Small intestine (tissue), 7 donors: ENCODE data around the gene CATSPER4. TPM values are rescaled to one million over a fixed set of nuclear protein-coding genes. Genes with fewer than 3 reads are reported as not detected.

Source experiments
- DNase-seq, 2 donors: peaks; one replicate each; pipeline versions ENCODE4 v3.0.0 to v3.0.0-alpha.2; 2013
- FAIRE-seq: peaks from 2 replicates; lab custom pipeline; 2012; peaks lifted over from hg19 to GRCh38; lab: Jason Lieb, UNC
- H3K27ac ChIP-seq, 3 donors: one replicate each; pipeline ENCODE4 v1.5.1; 2013; ENCODE audit warnings: low read length in 2 of 3, mild to moderate bottlenecking in 2 of 3, control low read depth in 1 of 3, inconsistent platforms in 1 of 3, low read depth in 1 of 3, moderate library complexity in 1 of 3
- H3K27me3 ChIP-seq, 3 donors: one replicate each; pipeline ENCODE4 v1.6.1; 2013; ENCODE audit warnings: low read length in 3 of 3, inconsistent platforms in 1 of 3; ENCODE audit not compliant: control insufficient read depth in 3 of 3, insufficient read depth in 3 of 3
- H3K36me3 ChIP-seq, 3 donors: one replicate each; pipeline ENCODE4 v1.6.1; 2013; ENCODE audit warnings: low read length in 3 of 3, inconsistent platforms in 1 of 3, low read depth in 1 of 3, mild to moderate bottlenecking in 1 of 3, moderate library complexity in 1 of 3; ENCODE audit not compliant: control insufficient read depth in 3 of 3, insufficient read depth in 2 of 3
- H3K4me1 ChIP-seq, 3 donors: one replicate each; pipeline ENCODE4 v1.6.1; 2013; ENCODE audit warnings: low read length in 2 of 3, inconsistent platforms in 1 of 3, low read depth in 1 of 3, mild to moderate bottlenecking in 1 of 3, moderate library complexity in 1 of 3; ENCODE audit not compliant: control insufficient read depth in 3 of 3, insufficient read depth in 2 of 3
- H3K4me3 ChIP-seq, 3 donors: one replicate each; pipeline ENCODE4 v1.5.1; 2013; ENCODE audit warnings: low read length in 3 of 3, control low read depth in 1 of 3, inconsistent platforms in 1 of 3, low read depth in 1 of 3, mild to moderate bottlenecking in 1 of 3, moderate library complexity in 1 of 3
- H3K9me3 ChIP-seq, 2 donors: one replicate each; pipeline ENCODE4 v1.6.1; 2013; ENCODE audit warnings: low read depth in 1 of 2, low read length in 1 of 2; ENCODE audit not compliant: control insufficient read depth in 2 of 2, insufficient read depth in 1 of 2
- whole genome bisulfite sequencing, 3 donors: extraction: QIAGEN DNeasy Blood & Tissue Kit; methylation state at CpG; one replicate each; pipeline ENCODE4 v1.1.7; 2013; 5-methylcytosine and 5-hydroxymethylcytosine counted together
- polyA plus RNA-seq, 4 donors: library from polyadenylated mRNA; stranded (reverse) in 3 of 4; unstranded in 1 of 4; fragments of 200-250 nt in 3 of 4; fragments of 120-200 nt in 1 of 4; gene quantifications; one replicate each; pipeline versions ENCODE4 v1.2.1 to v1.2.3, GENCODE V29; 2013
- donor health status: healthy with polysubstance abuse.
- donor health status: control.
- donor health status: control.
- donor health status: Bipolar disorder and iron deficiency.
- donor health status: healthy.

Gene CATSPER4
- polyA plus RNA-seq, 4 donors, result 0.09 TPM; not detected in 3

DNA sequence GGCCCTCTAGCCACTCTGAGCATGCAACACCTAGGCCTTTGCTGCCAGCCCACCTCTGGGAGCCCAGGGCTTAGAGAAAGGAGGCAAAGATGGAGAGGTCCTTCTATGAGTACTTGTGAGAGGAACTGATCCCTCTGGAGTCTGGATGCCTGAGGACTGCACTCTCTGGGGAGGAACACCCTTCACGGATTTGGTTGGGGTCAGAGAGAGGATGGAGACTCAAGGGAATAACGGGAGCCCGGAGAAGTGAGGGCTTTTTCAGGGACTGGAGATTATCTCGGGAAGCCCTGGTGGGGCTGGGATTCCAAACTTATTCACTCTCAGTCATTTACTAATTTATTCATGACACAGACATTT is 21.2 kb upstream of the CATSPER4 start:
- Histone ChIP-seq H3K36me3 (peaks cover 0 to 15% (median 0%) of the 10 kb centered on the region in 3 donors), H3K4me3 (peak overlapping the region in 1 of 3 donors; percentile 64), H3K9me3 (no peaks in the 10 kb centered on the region), H3K4me1 (peaks cover 0 to 26% (median 0%) of the 10 kb centered on the region in 3 donors), H3K27ac (peak overlapping the region in 2 of 3 donors; percentile 74 to 90), H3K27me3 (no peaks in the 10 kb centered on the region)
- 23 to 44% (median 36%) methylated on average over 4 of the region's 4 CpGs for WGBS, 3 donors
- FAIRE-seq, result no peak
- no peak for DNase-seq

DNA sequence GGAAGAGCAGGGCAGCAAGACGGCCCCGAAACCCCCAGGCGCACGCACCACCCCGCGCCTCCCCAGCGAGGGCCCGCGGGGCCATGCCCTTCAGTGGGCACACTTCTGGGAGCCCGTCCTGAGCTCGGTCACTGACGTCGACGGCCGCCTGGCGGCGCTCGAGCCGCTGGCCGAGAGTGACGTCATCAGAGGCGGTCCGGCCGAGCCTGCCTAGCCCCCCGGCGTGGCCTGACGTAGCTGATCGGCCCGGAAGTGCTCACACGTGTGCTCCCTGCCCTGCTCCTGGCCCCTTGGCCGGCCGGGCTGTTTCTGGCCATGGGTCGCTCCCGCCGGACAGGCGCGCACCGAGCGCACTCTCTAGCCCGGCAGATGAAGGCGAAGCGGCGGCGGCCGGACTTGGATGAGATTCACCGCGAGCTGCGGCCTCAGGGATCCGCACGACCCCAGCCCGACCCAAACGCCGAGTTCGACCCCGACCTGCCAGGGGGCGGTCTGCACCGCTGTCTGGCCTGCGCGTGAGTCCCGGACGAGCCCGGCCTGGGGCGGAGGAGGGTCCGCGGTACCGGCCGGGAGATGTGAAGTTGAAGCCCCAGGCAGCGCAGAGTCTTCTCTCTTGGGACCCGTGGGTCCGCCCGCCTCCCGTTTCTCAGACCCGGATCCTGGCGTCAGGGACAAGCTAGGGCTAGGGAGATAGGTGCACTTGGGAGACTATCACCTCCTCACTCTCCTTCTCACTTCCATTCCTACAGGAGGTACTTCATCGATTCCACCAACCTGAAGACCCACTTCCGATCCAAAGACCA is 20.5 kb upstream of the CATSPER4 start, which contains the start of gene ZNF593:
ZNF593 (plus strand) TSS at position 240 of the 803 bp plus-strand sequence; CDS start at position 316, 76 bp downstream.
- H3K27me3 ChIP-seq, result no peaks in the 10 kb centered on the region
- FAIRE-seq (no peak), DNase-seq (peak; percentile 88 to 94)
- H3K4me3 ChIP-seq, result peak within 1 kb of the TSS; percentile 64 to 88 (median 64)
- H3K27ac ChIP-seq, result peak within 1 kb of the TSS; percentile 34 to 90 (median 74)
- peaks cover 0 to 22% (median 0%) of the 10 kb centered on the region in 3 donors for H3K4me1 ChIP-seq
- 1% methylated on average over 57 to 76 of the region's 76 CpGs for WGBS, 3 donors
- H3K36me3 ChIP-seq, result peaks cover 0 to 15% (median 0%) of the 10 kb centered on the region in 3 donors
- no peaks in the 10 kb centered on the region for H3K9me3 ChIP-seq

- H3K27me3 ChIP-seq, result no peaks in the 10 kb centered on the region
- FAIRE-seq (no peak), DNase-seq (no peak)
- peaks cover 0 to 22% (median 0%) of the 10 kb centered on the region in 3 donors for H3K4me1 ChIP-seq
- H3K9me3 ChIP-seq, result no peaks in the 10 kb centered on the region
- H3K36me3 ChIP-seq, result peaks cover 0 to 15% (median 0%) of the 10 kb centered on the region in 3 donors
- peak overlapping the region in 2 of 3 donors; percentile 74 to 90 for H3K27ac ChIP-seq
- H3K4me3 ChIP-seq, result peak overlapping the region; percentile 64 to 88 (median 64)
- 50 to 64% (median 59%) methylated on average over 9 of the region's 9 CpGs for WGBS, 3 donors
These were observed 20.0 kb upstream of the CATSPER4 start for GRCh38 chr1:26170472-26170821.

DNA sequence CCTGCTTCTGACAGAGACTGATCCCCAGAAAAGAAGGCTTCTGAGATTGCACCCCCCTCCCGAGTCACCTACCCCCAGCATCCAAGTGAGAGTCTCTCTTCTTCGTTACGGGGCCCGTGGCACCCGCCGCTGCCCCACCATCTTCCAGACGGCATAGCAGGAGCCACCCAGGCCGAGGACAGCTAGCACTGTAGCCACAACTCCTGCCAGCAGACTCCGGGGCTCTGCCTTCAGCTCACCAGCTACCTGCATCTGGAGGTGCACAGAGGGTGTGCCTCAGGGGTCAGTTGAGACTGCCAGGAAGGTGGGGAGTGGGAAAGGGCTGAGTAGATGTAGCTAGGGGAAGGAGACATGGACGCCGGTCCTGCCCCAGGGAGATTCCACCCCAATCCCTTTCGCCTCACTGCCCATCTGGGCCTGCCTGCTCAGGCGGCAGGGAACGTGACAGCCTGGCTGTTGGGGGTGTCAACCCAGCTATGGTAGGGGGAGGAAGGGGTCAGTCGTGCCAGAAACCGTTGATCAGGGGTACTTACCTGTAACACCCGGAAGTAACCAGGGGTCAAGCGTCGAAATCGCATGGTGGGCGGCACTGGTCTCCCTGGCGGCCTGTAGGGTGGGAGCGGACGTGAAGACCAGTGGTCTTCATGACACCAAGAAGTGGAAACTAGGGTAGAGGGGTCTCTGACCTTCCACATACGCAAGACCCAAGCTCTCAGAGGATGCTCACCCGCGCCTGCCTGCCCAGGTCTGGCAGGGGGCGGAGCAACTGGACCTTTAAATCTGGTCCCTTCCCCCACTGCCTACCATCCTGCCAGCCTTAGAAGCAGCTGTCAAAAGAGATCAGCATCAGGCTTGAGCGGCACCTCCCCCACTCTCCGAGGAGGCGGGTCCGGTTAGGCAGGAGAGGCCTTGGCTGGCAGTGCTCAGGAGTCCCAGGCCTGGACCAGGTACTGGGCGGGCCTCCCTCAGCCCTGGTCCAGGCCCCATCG is 19.0 kb upstream of the CATSPER4 start, which contains the start of gene ZNF593OS:
ZNF593OS (minus strand) TSS at position 749 of the 989 bp plus-strand sequence; CDS start at position 578, 171 bp downstream.
- FAIRE-seq (no peak), DNase-seq (no peak)
- Histone ChIP-seq H3K36me3 (peaks cover 0 to 15% (median 0%) of the 10 kb centered on the region in 3 donors), H3K9me3 (no peaks in the 10 kb centered on the region), H3K4me3 (peak within 1 kb of the TSS in 2 of 3 donors; percentile 64), H3K27ac (peak within 1 kb of the TSS in 1 of 3 donors; percentile 74), H3K27me3 (no peaks in the 10 kb centered on the region), H3K4me1 (peaks cover 0 to 22% (median 0%) of the 10 kb centered on the region in 3 donors)
- 94 to 96% (median 94%) methylated on average over 33 to 34 of the region's 34 CpGs for WGBS, 3 donors

GRCh38 chr1:26175346-26175745 is 15.1 kb upstream of the CATSPER4 start:
- Histone ChIP-seq H3K27ac (no peak overlapping the region), H3K4me1 (peaks cover 0 to 24% (median 0%) of the 10 kb centered on the region in 3 donors), H3K4me3 (no peak overlapping the region), H3K36me3 (peaks cover 0 to 23% (median 0%) of the 10 kb centered on the region in 3 donors), H3K27me3 (no peaks in the 10 kb centered on the region), H3K9me3 (no peaks in the 10 kb centered on the region)
- no peak for DNase-seq
- FAIRE-seq, result no peak
- 89 to 95% (median 93%) methylated on average over 8 of the region's 8 CpGs for WGBS, 3 donors

- peaks cover 0 to 23% (median 2%) of the 10 kb centered on the region in 3 donors for H3K36me3 ChIP-seq
- no peaks in the 10 kb centered on the region for H3K27me3 ChIP-seq
- H3K9me3 ChIP-seq, result no peaks in the 10 kb centered on the region
- 13 to 33% (median 24%) methylated on average over 20 to 21 of the region's 21 CpGs for WGBS, 3 donors
- peak within 1 kb of the TSS in 2 of 3 donors; percentile 56 to 68 for H3K4me3 ChIP-seq
- peak within 1 kb of the TSS; percentile 86 to 97 (median 87) for H3K27ac ChIP-seq
- FAIRE-seq (no peak), DNase-seq (peak; percentile 94 to 95)
- H3K4me1 ChIP-seq, result peaks cover 0 to 14% (median 0%) of the 10 kb centered on the region in 3 donors
These were observed 13.2 kb upstream of the CATSPER4 start, which contains the start of gene CNKSR1 for GRCh38 chr1:26177182-26177684. CNKSR1 (plus strand) TSS chr1:26177491; CDS start chr1:26177548, 57 bp downstream.

DNA sequence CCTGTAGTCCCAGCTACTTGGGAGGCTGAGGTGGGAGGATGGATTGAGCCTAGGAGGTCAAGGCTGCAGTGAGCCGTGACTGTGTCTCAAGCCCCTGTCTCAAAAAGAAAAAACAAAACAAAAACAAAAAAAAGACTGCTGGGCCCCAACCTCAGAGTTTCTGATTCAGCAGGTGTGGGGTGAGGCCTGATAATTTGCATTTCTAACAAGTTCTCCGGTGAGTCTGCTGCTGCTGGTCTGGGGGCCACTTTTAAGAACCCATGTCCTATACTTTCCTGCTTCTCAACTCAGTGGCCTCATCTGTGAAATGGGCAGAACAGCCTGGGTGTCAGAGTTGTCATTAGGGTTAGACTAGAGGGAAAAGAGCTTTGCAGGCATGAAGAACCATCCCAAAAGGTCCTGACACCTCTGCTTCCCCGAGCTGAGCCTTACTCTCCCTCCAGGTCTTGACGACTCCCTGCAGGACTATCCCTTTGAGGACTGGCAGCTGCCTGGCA is 10.3 kb upstream of the CATSPER4 start:
- no peaks in the 10 kb centered on the region for H3K27me3 ChIP-seq
- peaks cover 0 to 14% (median 0%) of the 10 kb centered on the region in 3 donors for H3K4me1 ChIP-seq
- FAIRE-seq, result no peak
- H3K9me3 ChIP-seq, result no peaks in the 10 kb centered on the region
- 81 to 89% (median 84%) methylated on average over 4 of the region's 4 CpGs for WGBS, 3 donors
- H3K4me3 ChIP-seq, result no peak overlapping the region
- DNase-seq, result no peak
- H3K36me3 ChIP-seq, result peaks cover 0 to 49% (median 8%) of the 10 kb centered on the region in 3 donors
- no peak overlapping the region for H3K27ac ChIP-seq
